NCI-H345 treated with DMSO at 0.1 percent for 48 hours (cell line): ENCODE measurements around the gene THAP7.

Source experiments
- DNase-seq: peaks from one replicate; lab custom pipeline; 2025; ENCODE audit not compliant: unreplicated experiment; lab: John Stamatoyannopoulos, UW

THAP7 gene

GRCh38 chr22:20965104-20965887 is 36.6 kb downstream of the THAP7 start:
- no peak for DNase-seq

GRCh38 chr22:20964799-20965103 is 37.2 kb downstream of the THAP7 start:
- no peak for DNase-seq

GRCh38 chr22:20964090-20964798 is 37.7 kb downstream of the THAP7 start:
- no peak for DNase-seq

GRCh38 chr22:20963201-20964052 is 38.5 kb downstream of the THAP7 start:
- DNase-seq: no peak

DNA sequence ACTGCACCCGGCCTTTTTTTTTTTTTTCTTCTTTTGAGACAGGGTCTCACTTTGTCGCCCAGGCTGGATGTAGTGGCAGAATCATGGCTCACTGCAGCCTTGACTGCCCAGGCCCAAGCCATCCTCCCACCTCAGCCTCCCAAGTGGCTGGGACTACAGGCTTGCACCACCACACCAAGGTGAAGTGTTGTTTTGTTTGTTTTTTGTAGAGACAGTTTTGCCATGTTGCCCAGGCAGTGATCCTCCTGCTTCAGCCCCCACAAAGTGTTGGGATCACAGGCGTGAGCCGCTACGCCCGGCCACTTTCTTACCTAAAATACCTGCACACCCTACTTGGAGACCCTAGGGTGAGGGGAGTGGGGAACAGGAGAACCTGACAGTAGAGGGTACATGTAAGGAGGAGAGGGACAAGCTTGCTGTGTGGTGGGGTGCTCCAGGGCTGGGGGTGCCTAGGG is 39.4 kb downstream of the THAP7 start:
- DNase-seq: no peak

- no peak for DNase-seq
These were observed 41.3 kb downstream of the THAP7 start for GRCh38 chr22:20960609-20961008.

DNA sequence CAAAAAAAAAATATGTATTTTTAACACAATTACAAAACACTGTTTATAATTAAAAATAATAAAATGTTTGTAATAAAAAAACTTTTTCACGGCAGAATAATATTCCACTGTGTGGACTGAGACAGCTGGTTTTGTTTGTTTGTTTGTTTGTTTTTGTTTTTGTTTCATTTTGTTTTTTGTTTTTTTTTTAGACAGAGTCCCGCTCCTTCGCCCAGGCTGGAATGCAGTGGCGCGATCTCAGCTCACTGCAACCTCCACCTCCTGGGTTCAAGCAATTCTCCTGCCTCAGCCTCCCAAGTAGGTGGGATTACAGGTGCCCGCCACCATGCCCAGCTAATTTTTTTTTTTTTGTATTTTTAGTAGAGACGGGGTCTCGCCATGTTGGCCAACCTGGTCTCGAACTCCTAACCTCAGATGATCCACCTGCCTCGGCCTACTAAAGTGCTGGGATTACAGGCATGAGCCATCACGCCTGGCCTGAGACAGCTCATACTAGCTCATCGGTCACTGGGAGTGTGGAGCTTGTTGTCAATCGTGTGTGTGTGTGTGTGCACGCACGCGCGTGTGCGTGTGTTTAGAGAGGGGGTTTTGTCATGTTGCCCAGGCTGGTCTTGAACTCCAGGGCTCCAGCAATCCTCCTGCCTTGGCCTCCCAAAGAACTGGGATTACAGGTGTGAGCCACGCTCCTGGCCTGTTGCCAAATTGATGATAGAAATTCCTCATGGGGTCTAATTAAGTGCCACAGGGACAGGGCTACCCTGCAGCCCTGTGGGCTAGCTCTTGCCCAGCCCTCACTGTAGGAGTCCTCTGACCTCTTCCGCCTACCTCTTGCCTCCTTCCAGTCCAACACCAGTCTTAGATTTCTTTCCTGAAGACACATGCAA is 42.1 kb downstream of the THAP7 start:
- DNase-seq: no peak

DNA sequence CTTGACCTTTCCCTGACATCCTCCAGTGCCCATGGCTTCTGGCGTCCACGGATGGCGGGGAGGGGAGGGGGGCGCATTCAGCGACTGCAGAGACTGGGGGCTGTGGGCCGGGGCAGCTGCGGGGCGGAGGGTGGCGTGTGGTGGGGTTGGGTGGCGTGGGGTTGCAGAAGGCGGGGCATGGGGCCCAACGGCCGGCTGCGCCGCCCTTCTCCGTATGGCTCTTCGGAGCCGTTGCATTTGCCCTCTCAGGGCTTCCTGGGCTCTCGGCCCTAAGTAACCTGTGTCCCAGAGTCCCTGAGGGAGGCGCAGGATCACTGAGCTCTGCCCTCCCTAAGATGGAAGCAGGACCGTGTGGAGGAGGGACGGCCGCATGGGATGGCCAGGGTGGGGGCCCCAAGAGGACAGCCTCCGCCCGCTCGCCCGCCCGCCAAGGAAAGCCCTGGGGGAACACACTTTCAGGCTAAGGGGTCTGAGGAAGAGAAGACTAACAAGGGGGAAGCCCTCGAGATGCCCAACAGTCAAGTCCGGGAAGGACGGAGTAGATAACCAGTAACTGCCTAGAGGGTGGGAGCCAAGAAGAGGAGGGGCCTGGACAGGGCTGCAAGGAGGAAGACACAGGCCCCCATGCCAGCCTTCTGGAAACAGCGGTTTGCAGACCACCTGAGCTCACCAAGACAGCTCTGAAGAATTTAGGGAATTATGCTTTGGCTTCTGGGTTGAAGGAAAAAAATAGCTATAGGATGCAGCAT is 44.1 kb downstream of the THAP7 start:
- DNase-seq: no peak

DNA sequence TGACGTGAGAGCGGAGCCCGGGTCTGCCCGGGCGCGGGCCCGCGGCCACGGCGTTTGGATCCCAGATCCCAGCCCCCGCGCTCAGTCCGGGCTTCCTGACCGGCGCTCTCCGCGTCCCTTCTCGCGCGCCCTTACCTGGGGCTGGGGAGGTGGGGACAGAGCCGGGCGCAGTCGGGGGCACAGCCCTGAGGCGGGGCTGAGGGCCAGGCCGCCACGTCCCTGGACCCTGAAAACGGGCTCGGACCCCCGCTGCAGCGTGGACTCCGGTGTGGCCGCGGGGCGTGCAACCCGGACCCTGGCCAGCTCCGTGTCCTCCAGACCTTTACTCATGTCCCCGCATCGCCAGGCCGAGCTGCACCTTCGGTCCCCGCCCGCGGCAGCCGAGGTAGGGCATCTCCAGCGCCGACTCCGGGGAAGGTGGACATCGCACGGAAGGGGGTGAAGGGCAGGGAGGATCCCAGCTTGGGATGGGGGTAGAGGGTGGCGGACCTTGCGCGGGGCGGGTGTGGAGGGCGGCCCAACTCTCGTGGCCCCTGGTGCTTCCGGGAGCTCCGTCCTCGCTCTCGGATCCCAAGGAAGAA is 44.7 kb downstream of the THAP7 start:
- DNase-seq: no peak

GRCh38 chr22:20956258-20957101 is 45.4 kb downstream of the THAP7 start:
- no peak for DNase-seq

DNA sequence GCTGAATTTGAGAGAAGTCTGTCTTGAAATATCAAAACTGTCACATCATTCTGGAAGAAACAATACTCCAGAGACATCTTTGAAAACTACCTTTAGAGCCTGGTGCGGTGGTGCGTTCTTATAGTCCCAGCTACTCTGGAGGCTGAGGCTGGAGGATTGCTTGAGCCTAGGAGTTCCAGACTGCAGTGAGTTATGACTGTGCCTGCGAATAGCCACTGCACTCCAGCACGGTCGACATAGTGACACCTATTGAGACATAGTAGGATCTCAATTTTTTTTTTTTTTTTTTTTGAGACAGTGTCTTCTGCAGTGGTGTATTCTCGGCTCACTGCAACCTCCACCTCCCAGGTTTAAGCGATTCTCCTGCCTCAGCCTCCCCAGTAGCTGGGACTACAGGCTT is 46.4 kb downstream of the THAP7 start:
- DNase-seq: no peak

GRCh38 chr22:20953668-20954500 is 48.0 kb downstream of the THAP7 start:
- no peak for DNase-seq

DNA sequence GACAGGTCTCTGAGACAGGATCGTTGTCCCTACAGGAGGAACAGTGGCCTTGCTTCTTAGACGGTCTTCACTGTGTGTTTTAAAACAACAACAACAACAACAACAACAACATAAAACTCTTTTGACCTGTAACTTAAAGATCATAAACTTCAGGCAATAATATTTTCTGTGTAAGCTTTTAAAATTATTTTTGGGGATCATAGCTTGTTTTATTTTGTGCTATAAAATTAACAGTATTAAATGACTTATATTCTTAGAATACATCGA is 48.6 kb downstream of the THAP7 start:
- no peak for DNase-seq

GRCh38 chr22:20952544-20953341 is 49.2 kb downstream of the THAP7 start:
- DNase-seq: no peak

GRCh38 chr22:20951932-20952380 is 50.0 kb downstream of the THAP7 start:
- no peak for DNase-seq

GRCh38 chr22:20951151-20951931 is 50.6 kb downstream of the THAP7 start:
- DNase-seq: no peak
